ENCODE measurements around the gene OR5C1. TPM values are rescaled to one million over a fixed set of nuclear protein-coding genes. Genes with fewer than 3 reads are reported as not detected.

Gene OR5C1
- total RNA-seq, 1 experiment from 2014 or later, result not detected

DNA sequence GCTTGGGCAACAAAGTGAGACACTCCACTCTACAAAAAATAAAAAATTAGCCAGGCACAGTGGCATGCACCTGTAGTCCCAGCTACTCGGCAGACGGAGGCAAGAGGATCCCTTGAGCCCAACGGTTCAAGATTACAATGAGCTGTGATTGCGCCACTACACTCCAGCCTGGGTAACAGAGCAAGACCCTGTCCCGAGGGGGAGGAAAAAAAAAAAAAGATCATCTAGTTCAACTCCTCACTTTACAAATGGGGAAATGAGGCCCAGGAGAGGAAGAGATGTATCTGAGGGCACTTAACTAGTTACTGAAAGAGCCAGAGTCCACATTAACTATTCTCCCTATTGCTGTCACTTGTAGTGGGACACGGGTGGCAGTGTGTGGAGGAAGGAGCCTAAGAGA is 25.8 kb downstream of the OR5C1 start:
- Histone ChIP-seq H3K27ac (ENCODE audit: insufficient read length, low read depth, low read length) (no peak overlapping the region), H2BK5ac (ENCODE audit: insufficient read length, low read length) (no peak overlapping the region), H3K23ac (ENCODE audit: insufficient read length, low read depth, low read length) (no peak overlapping the region), H2BK120ac (ENCODE audit: low read depth, low read length, poor library complexity, severe bottlenecking) (no peak overlapping the region), H3K79me2 (ENCODE audit: insufficient read depth, low read length) (no peaks in the 10 kb centered on the region), H3K18ac (ENCODE audit: insufficient read length, low read depth, low read length) (no peak overlapping the region), H3K4me1 (ENCODE audit: insufficient read depth, low read length) (no peaks in the 10 kb centered on the region), H4K91ac (ENCODE audit: insufficient read length, low read depth, low read length) (no peak overlapping the region), H3K23me2 (ENCODE audit: insufficient read length, low read depth, low read length, poor library complexity, severe bottlenecking) (no peaks in the 10 kb centered on the region), H3K14ac (ENCODE audit: insufficient read depth, low read length) (no peak overlapping the region), H3K56ac (ENCODE audit: insufficient read length, low read depth, low read length) (no peak overlapping the region), H4K20me1 (ENCODE audit: control insufficient read depth, insufficient read depth, insufficient read length) (no peaks in the 10 kb centered on the region), H3K9ac (ENCODE audit: extremely low read depth, insufficient read length, low read length) (no peak overlapping the region), H3K4me2 (ENCODE audit: insufficient read depth, insufficient read length, low read length) (no peak overlapping the region), H3K9me3 (ENCODE audit: control insufficient read depth, low read depth, low read length) (no peaks in the 10 kb centered on the region), H3K4ac (ENCODE audit: low read depth, low read length) (no peak overlapping the region), H2BK15ac (ENCODE audit: low read depth, low read length) (no peak overlapping the region), H4K5ac (ENCODE audit: insufficient read length, low read depth, low read length) (no peak overlapping the region), H2BK12ac (ENCODE audit: insufficient read length, low read depth, low read length) (no peak overlapping the region), H3T11ph (ENCODE audit: low read length) (no peak overlapping the region), H3K27me3 (ENCODE audit: insufficient read depth, low read length) (no peaks in the 10 kb centered on the region), H4K8ac (replicated peaks; ENCODE audit: insufficient read length, low read depth, low read length) (no peak overlapping the region), H2AFZ (ENCODE audit: low read length) (no peak overlapping the region), H3K79me1 (ENCODE audit: insufficient read depth, low read depth, low read length, poor library complexity, severe bottlenecking) (no peaks in the 10 kb centered on the region), H2AK5ac (ENCODE audit: insufficient read length, low read length) (no peak overlapping the region), H2BK20ac (ENCODE audit: low read depth, low read length, poor library complexity, severe bottlenecking) (no peak overlapping the region)
- no peaks in the 10 kb centered on the region; a peak in 1 of 5 replicates for H3K9me3 Mint-ChIP-seq
- H3K27ac Mint-ChIP-seq, result peak overlapping the region in 2 of 3 experiments; percentile 36 to 82; a peak in 2 of 7 replicates
- DNase-seq, result no peak
- WGBS (ENCODE audit: extremely low coverage, insufficient read length, low lambda C conversion rate), result no CpG with 5 or more reads among the region's 6 CpGs
- H3K36me3 Mint-ChIP-seq (ENCODE audit: insufficient read depth in 1 of 3, low read depth in 3 of 3), result peaks cover 0 to 14% (median 6%) of the 10 kb centered on the region in 3 experiments
- H3K4me3 Mint-ChIP-seq, result no peak overlapping the region
- TF ChIP-seq, protein P1, sequence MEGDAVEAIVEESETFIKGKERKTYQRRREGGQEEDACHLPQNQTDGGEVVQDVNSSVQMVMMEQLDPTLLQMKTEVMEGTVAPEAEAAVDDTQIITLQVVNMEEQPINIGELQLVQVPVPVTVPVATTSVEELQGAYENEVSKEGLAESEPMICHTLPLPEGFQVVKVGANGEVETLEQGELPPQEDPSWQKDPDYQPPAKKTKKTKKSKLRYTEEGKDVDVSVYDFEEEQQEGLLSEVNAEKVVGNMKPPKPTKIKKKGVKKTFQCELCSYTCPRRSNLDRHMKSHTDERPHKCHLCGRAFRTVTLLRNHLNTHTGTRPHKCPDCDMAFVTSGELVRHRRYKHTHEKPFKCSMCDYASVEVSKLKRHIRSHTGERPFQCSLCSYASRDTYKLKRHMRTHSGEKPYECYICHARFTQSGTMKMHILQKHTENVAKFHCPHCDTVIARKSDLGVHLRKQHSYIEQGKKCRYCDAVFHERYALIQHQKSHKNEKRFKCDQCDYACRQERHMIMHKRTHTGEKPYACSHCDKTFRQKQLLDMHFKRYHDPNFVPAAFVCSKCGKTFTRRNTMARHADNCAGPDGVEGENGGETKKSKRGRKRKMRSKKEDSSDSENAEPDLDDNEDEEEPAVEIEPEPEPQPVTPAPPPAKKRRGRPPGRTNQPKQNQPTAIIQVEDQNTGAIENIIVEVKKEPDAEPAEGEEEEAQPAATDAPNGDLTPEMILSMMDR (conservative IDR thresholded peaks at IDR 0.05), result no peak
- no peaks in the 10 kb centered on the region for H3K27me3 Mint-ChIP-seq (ENCODE audit: low read depth)
- H3K4me1 Mint-ChIP-seq, result no peaks in the 10 kb centered on the region; a peak in 1 of 4 replicates

Data from H9 (cell line).